ENCODE measurements around the gene NFASC. TPM values are rescaled to one million over a fixed set of nuclear protein-coding genes. Genes with fewer than 3 reads are reported as not detected.

The NFASC gene
- total RNA-seq (0.14 TPM), polyA plus RNA-seq (1.4 TPM)
- long read RNA-seq, donor 1, result 0 reads
- long read RNA-seq, donor 2, result 0 reads
- long read RNA-seq, donor 3, result 0 reads
- long read RNA-seq, donor 4, result 0 reads
- long read RNA-seq, donor 5, result 0 reads
- long read RNA-seq, donor 6, result 0 reads
- long read RNA-seq, donor 7, result 0 reads
- long read RNA-seq, donor 8, result 0 reads
- long read RNA-seq, donor 9, result 0 reads
- long read RNA-seq, donor 10, result 0 reads

DNA sequence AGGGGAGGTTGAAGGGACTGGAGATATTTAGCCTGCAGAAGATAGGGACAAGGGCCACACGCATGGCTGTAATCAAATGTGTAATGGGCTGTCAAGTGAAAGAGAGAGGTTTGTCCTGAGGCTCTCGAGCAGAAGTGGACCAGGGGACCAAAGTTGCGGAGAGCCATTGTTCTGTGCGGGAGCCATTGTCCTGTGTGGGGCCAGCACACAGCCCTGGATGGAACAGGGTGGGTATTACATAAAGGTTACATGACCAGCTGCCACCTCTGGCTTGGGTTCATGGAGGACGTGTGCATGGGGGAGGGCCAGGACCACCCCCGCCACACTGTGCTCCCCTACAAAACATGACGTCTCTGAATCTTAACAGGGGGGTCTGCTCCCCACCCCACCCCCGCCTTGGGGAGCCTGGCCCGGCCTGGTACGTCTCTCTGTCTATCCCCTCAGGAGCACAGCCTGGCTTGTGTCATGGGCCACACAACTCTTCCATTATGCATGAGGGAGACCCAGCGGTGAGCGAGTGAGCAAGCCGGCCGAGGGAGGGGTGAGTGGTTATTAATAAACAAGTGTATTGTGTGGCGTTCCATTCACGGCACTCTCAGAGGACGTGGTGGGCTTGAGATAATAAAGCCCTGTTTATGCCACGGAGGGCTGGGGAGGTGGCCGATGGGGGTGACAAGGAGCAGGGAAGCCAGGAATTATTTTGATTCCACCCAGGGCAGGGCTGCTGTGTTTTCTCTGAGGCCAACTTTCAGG is at the start of gene NFASC:
Gene NFASC (plus strand): TSS at position 703 of the 753 bp plus-strand sequence. CDS start 73,454 bp downstream, outside the sequence.
- Histone ChIP-seq H3K4me3 (ENCODE audit: low read length in 2 of 2) (no peak within 1 kb of the TSS), H3K27ac (ENCODE audit: low read depth in 1 of 2, low read length in 1 of 2) (no peak within 1 kb of the TSS), H3K4me1 (ENCODE audit: control insufficient read depth in 2 of 2, insufficient read depth in 2 of 2, low read length in 2 of 2) (no peaks in the 10 kb centered on the region), H3K27me3 (ENCODE audit: control insufficient read depth in 2 of 2, insufficient read depth in 1 of 2, low read length in 1 of 2) (peaks cover 0 to 13% of the 10 kb centered on the region in 2 donors), H3K36me3 (ENCODE audit: control insufficient read depth in 2 of 2, insufficient read depth in 2 of 2, low read length in 1 of 2) (no peaks in the 10 kb centered on the region), H3K9me3 (ENCODE audit: control insufficient read depth in 2 of 2, insufficient read depth in 1 of 2, low read length in 1 of 2) (no peaks in the 10 kb centered on the region)
- DNase-seq (ENCODE audit: low read depth in 6 of 9, low spot score in 9 of 9), result no peak
- 92% methylated on average over 19 of the region's 19 CpGs for WGBS

- 88% methylated on average over 5 of the region's 5 CpGs for WGBS
- H3K9me3 ChIP-seq (ENCODE audit: control insufficient read depth in 2 of 2, insufficient read depth in 1 of 2, low read length in 1 of 2), result no peaks in the 10 kb centered on the region
- H3K36me3 ChIP-seq (ENCODE audit: control insufficient read depth in 2 of 2, insufficient read depth in 2 of 2, low read length in 1 of 2), result no peaks in the 10 kb centered on the region
- H3K4me3 ChIP-seq (ENCODE audit: low read length in 2 of 2), result no peak overlapping the region
- peaks cover 0 to 22% of the 10 kb centered on the region in 2 donors for H3K27me3 ChIP-seq (ENCODE audit: control insufficient read depth in 2 of 2, insufficient read depth in 1 of 2, low read length in 1 of 2)
- H3K4me1 ChIP-seq (ENCODE audit: control insufficient read depth in 2 of 2, insufficient read depth in 2 of 2, low read length in 2 of 2), result no peaks in the 10 kb centered on the region
- DNase-seq (ENCODE audit: low read depth in 6 of 9, low spot score in 9 of 9), result no peak
- H3K27ac ChIP-seq (ENCODE audit: low read depth in 1 of 2, low read length in 1 of 2), result no peak overlapping the region
Observed at GRCh38 chr1:204821476-204821875, 49.2 kb upstream of the NFASC start.

DNA sequence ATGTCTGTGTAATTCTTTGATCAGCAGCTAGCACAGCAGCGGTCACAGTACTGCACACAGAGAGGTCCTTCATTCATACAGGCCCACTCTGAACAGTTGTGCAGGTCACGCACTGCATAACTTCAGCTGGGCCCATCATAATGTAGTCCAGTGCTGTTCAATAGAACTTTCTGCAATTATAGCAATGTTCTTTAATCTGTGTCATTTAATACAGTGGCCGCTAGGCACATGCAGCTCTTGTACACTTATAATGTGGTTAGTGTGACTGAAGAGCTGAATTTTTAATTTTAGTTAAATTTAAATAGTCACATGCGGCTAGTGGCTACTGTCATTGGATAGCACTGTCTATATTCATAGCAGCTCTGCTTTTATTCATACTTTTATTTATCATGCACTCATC is 48.7 kb upstream of the NFASC start:
- no peak overlapping the region for H3K4me3 ChIP-seq (ENCODE audit: low read length in 2 of 2)
- H3K36me3 ChIP-seq (ENCODE audit: control insufficient read depth in 2 of 2, insufficient read depth in 2 of 2, low read length in 1 of 2), result no peaks in the 10 kb centered on the region
- WGBS, result 96% methylated on average over 4 of the region's 4 CpGs
- H3K27ac ChIP-seq (ENCODE audit: low read depth in 1 of 2, low read length in 1 of 2), result no peak overlapping the region
- peaks cover 0 to 27% of the 10 kb centered on the region in 2 donors for H3K27me3 ChIP-seq (ENCODE audit: control insufficient read depth in 2 of 2, insufficient read depth in 1 of 2, low read length in 1 of 2)
- DNase-seq (ENCODE audit: low read depth in 6 of 9, low spot score in 9 of 9), result no peak
- no peaks in the 10 kb centered on the region for H3K4me1 ChIP-seq (ENCODE audit: control insufficient read depth in 2 of 2, insufficient read depth in 2 of 2, low read length in 2 of 2)
- no peaks in the 10 kb centered on the region for H3K9me3 ChIP-seq (ENCODE audit: control insufficient read depth in 2 of 2, insufficient read depth in 1 of 2, low read length in 1 of 2)

DNA sequence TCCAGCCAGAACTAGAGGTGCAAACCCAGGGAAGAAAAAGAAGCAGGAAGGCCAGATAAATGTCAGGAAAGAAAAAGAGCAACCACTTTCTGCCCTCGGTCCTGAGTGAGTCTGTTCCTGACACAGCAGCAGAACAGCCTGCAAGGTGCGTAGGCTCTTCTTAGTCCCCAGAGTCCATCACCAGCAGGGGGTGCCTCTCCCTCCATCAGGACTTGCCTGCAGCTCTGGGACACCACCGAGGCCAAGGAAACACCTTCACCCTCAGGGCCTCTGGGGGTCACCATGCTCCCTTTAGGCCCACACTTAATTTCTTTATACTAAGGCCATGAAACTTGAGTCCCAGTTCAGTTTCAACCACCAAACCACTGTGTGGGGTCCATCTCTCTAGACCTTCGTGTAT is 43.7 kb upstream of the NFASC start:
- Histone ChIP-seq H3K27me3 (ENCODE audit: control insufficient read depth in 2 of 2, insufficient read depth in 1 of 2, low read length in 1 of 2) (peaks cover 21 to 67% of the 10 kb centered on the region in 2 donors), H3K4me3 (ENCODE audit: low read length in 2 of 2) (no peak overlapping the region), H3K9me3 (ENCODE audit: control insufficient read depth in 2 of 2, insufficient read depth in 1 of 2, low read length in 1 of 2) (peaks cover 0 to 1% of the 10 kb centered on the region in 2 donors), H3K36me3 (ENCODE audit: control insufficient read depth in 2 of 2, insufficient read depth in 2 of 2, low read length in 1 of 2) (no peaks in the 10 kb centered on the region), H3K27ac (ENCODE audit: low read depth in 1 of 2, low read length in 1 of 2) (no peak overlapping the region), H3K4me1 (ENCODE audit: control insufficient read depth in 2 of 2, insufficient read depth in 2 of 2, low read length in 2 of 2) (no peaks in the 10 kb centered on the region)
- 56% methylated on average over 4 of the region's 4 CpGs for WGBS
- DNase-seq (ENCODE audit: low read depth in 6 of 9, low spot score in 9 of 9), result peak in 1 of 9 donors; percentile 8

DNA sequence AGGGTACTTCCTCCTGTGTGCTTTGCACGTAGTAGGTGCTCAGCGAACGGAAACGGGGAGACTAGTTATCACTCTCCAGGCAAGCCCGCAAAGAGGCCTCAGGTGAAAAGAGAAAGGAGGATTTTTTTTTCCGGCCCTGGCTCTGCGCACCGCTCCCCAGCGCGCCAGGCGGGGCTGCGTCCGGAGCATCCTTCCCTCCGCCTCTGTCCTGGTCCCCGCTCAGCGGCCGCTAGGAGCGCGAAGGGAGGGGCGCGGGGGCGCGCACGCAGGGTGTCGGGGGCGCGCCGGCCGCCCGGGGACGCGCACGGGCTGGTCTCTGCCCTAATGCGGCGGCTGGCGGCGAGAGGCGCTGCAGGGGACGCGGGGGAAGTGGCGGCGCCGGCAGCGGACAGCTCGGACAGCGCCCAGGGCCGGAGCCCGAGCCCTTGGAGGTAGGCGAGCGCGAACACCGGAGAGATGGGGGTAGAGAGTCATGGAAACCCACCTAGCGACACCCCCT is 42.3 kb upstream of the NFASC start:
- Histone ChIP-seq H3K9me3 (ENCODE audit: control insufficient read depth in 2 of 2, insufficient read depth in 1 of 2, low read length in 1 of 2) (peaks cover 0 to 1% of the 10 kb centered on the region in 2 donors), H3K36me3 (ENCODE audit: control insufficient read depth in 2 of 2, insufficient read depth in 2 of 2, low read length in 1 of 2) (no peaks in the 10 kb centered on the region), H3K27me3 (ENCODE audit: control insufficient read depth in 2 of 2, insufficient read depth in 1 of 2, low read length in 1 of 2) (peaks cover 21 to 75% of the 10 kb centered on the region in 2 donors), H3K4me1 (ENCODE audit: control insufficient read depth in 2 of 2, insufficient read depth in 2 of 2, low read length in 2 of 2) (no peaks in the 10 kb centered on the region), H3K4me3 (ENCODE audit: low read length in 2 of 2) (no peak overlapping the region), H3K27ac (ENCODE audit: low read depth in 1 of 2, low read length in 1 of 2) (no peak overlapping the region)
- DNase-seq (ENCODE audit: low read depth in 6 of 9, low spot score in 9 of 9), result peak in 1 of 9 donors; percentile 6
- WGBS, result 2% methylated on average over 53 of the region's 53 CpGs

DNA sequence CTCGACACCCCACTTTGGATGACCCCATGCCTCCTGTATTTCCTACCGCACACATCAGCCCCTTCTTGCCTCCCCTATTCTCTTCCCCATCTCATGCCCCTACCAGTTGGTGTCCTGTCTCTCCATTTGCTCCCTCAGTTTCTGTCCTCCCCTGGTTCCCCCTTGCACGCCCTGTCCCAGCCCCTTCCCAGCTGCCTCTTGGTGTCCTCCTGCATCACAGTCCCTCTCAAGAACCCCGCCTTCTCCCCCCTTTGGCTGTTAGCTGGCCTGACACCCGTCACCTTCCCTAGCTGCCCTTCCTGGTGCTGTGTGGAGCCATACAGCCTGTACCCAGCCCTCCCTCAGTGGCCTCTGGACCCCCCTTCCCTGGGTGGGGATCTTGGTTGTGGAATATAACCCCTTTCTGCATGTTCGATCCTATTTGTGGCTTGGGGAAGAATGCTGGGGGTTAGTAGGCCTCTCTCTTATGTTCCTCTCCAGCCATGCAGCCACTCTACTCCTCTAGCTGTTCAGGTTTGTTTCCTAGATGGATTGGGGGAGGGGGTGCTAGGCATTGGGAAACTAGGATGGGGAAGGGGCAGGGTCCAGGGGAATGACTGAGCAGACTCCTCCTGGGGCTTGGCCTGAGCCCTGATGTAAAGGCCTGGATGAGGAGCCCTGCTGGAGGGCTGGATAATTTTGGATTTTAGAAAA is 41.4 kb upstream of the NFASC start:
- H3K27ac ChIP-seq (ENCODE audit: low read depth in 1 of 2, low read length in 1 of 2), result no peak overlapping the region
- 53% methylated on average over 6 of the region's 6 CpGs for WGBS
- H3K4me1 ChIP-seq (ENCODE audit: control insufficient read depth in 2 of 2, insufficient read depth in 2 of 2, low read length in 2 of 2), result no peaks in the 10 kb centered on the region
- H3K4me3 ChIP-seq (ENCODE audit: low read length in 2 of 2), result no peak overlapping the region
- peaks cover 0 to 1% of the 10 kb centered on the region in 2 donors for H3K9me3 ChIP-seq (ENCODE audit: control insufficient read depth in 2 of 2, insufficient read depth in 1 of 2, low read length in 1 of 2)
- no peak for DNase-seq (ENCODE audit: low read depth in 6 of 9, low spot score in 9 of 9)
- H3K36me3 ChIP-seq (ENCODE audit: control insufficient read depth in 2 of 2, insufficient read depth in 2 of 2, low read length in 1 of 2), result no peaks in the 10 kb centered on the region
- peaks cover 21 to 81% of the 10 kb centered on the region in 2 donors for H3K27me3 ChIP-seq (ENCODE audit: control insufficient read depth in 2 of 2, insufficient read depth in 1 of 2, low read length in 1 of 2)

GRCh38 chr1:204830747-204831146 is 39.9 kb upstream of the NFASC start:
- peaks cover 0 to 1% of the 10 kb centered on the region in 2 donors for H3K9me3 ChIP-seq (ENCODE audit: control insufficient read depth in 2 of 2, insufficient read depth in 1 of 2, low read length in 1 of 2)
- DNase-seq (ENCODE audit: low read depth in 6 of 9, low spot score in 9 of 9), result no peak
- H3K27ac ChIP-seq (ENCODE audit: low read depth in 1 of 2, low read length in 1 of 2), result no peak overlapping the region
- H3K4me3 ChIP-seq (ENCODE audit: low read length in 2 of 2), result no peak overlapping the region
- no peaks in the 10 kb centered on the region for H3K36me3 ChIP-seq (ENCODE audit: control insufficient read depth in 2 of 2, insufficient read depth in 2 of 2, low read length in 1 of 2)
- 70% methylated on average over 8 of the region's 8 CpGs for WGBS
- H3K27me3 ChIP-seq (ENCODE audit: control insufficient read depth in 2 of 2, insufficient read depth in 1 of 2, low read length in 1 of 2), result peaks cover 21 to 79% of the 10 kb centered on the region in 2 donors
- H3K4me1 ChIP-seq (ENCODE audit: control insufficient read depth in 2 of 2, insufficient read depth in 2 of 2, low read length in 2 of 2), result no peaks in the 10 kb centered on the region

DNA sequence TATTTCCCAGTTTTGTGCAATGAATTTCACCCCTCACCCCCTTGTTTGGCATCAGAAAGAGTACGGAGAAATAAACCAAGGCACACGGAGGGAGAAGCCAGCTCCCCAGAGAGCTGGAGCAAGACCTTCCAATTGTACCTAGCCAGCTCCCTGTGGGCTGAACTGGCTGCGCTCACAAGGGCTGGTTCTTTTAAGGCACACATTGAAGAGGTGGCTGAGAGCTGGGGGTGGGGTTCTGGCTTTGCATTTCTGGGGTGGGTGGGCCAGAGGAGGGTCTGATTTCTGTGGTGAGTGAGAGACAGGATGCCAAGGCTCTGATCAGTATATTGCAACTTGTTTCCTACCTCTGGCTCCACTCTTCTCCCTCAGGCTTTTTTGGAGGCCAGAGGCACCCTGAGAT is 39.5 kb upstream of the NFASC start:
- H3K9me3 ChIP-seq (ENCODE audit: control insufficient read depth in 2 of 2, insufficient read depth in 1 of 2, low read length in 1 of 2), result peaks cover 0 to 1% of the 10 kb centered on the region in 2 donors
- H3K27me3 ChIP-seq (ENCODE audit: control insufficient read depth in 2 of 2, insufficient read depth in 1 of 2, low read length in 1 of 2), result peaks cover 21 to 77% of the 10 kb centered on the region in 2 donors
- H3K27ac ChIP-seq (ENCODE audit: low read depth in 1 of 2, low read length in 1 of 2), result no peak overlapping the region
- H3K4me3 ChIP-seq (ENCODE audit: low read length in 2 of 2), result no peak overlapping the region
- H3K36me3 ChIP-seq (ENCODE audit: control insufficient read depth in 2 of 2, insufficient read depth in 2 of 2, low read length in 1 of 2), result no peaks in the 10 kb centered on the region
- WGBS, result 59% methylated on average over 3 of the region's 3 CpGs
- no peaks in the 10 kb centered on the region for H3K4me1 ChIP-seq (ENCODE audit: control insufficient read depth in 2 of 2, insufficient read depth in 2 of 2, low read length in 2 of 2)
- DNase-seq (ENCODE audit: low read depth in 6 of 9, low spot score in 9 of 9), result no peak

DNA sequence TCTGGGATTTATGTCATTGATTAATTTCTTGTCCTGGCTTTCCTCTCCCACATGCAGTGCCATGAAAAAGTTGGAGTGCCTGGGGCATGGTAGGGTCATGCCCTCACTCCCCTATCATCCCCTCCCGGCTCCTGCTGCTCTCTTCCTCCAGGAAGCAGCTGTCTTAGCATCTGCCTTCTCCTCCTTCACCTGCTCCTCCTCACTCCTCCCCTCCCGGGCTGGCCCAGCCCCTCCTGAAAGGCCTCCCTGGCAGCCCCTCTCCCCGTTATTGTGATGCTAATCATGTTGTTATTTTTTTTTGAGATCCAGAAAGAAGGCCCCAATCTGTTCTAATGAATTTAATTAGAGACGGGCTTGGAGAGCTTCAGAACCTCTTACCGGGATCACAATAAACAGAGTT is 36.3 kb upstream of the NFASC start:
- H3K9me3 ChIP-seq (ENCODE audit: control insufficient read depth in 2 of 2, insufficient read depth in 1 of 2, low read length in 1 of 2), result no peaks in the 10 kb centered on the region
- WGBS, result 18% methylated on average over 5 of the region's 5 CpGs
- no peaks in the 10 kb centered on the region for H3K4me1 ChIP-seq (ENCODE audit: control insufficient read depth in 2 of 2, insufficient read depth in 2 of 2, low read length in 2 of 2)
- DNase-seq (ENCODE audit: low read depth in 6 of 9, low spot score in 9 of 9), result no peak
- no peak overlapping the region for H3K27ac ChIP-seq (ENCODE audit: low read depth in 1 of 2, low read length in 1 of 2)
- no peak overlapping the region for H3K4me3 ChIP-seq (ENCODE audit: low read length in 2 of 2)
- H3K27me3 ChIP-seq (ENCODE audit: control insufficient read depth in 2 of 2, insufficient read depth in 1 of 2, low read length in 1 of 2), result peaks cover 2 to 46% of the 10 kb centered on the region in 2 donors
- H3K36me3 ChIP-seq (ENCODE audit: control insufficient read depth in 2 of 2, insufficient read depth in 2 of 2, low read length in 1 of 2), result no peaks in the 10 kb centered on the region
